ENCODE results near the gene C1orf53. TPM values are rescaled to one million over a fixed set of nuclear protein-coding genes. Genes with fewer than 3 reads are reported as not detected.
A peak's percentile ranks its signal among the peaks of the same experiment; 100 is the strongest.

Gene C1orf53
- total RNA-seq, 2 donors from 2014 or later: not detected

DNA sequence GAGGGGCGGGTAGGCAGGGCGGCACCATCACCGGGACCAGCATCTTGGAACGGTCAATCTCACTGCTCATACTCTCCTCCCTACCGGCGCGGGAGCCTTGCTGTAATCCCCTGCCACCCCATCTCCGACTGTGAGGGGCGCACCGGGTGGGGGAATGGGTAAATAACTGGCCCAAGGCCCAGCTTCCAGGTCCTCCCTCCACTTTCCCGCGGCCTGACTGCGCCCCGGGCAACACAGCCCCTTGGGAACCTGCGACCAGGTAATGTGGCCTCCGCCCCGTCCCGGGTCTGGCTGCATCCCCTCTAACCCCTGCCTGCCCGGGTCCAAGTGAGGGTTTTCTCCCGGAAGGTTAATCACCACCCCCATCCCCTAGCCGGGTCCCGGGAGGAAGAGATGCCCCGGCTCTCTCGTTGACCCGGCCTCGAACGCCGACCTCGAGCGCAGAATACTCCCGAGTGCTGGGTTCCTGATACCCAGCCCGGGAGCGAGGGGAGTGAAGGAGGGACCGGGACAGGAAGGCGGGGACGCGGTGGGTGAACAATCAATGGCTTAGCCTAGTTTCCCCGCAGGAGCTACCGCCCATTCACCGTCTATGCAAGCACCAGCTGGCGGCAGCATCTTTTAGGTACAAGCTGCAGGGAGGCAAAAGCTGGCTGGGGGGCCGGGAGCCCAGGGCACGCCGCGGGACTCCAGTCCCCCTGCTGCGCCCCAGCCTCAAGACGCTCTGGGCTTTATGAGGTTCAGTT is 8.9 kb downstream of the C1orf53 start:
- ATAC-seq: peak; percentile 36
- DNase-seq: no peak

DNA sequence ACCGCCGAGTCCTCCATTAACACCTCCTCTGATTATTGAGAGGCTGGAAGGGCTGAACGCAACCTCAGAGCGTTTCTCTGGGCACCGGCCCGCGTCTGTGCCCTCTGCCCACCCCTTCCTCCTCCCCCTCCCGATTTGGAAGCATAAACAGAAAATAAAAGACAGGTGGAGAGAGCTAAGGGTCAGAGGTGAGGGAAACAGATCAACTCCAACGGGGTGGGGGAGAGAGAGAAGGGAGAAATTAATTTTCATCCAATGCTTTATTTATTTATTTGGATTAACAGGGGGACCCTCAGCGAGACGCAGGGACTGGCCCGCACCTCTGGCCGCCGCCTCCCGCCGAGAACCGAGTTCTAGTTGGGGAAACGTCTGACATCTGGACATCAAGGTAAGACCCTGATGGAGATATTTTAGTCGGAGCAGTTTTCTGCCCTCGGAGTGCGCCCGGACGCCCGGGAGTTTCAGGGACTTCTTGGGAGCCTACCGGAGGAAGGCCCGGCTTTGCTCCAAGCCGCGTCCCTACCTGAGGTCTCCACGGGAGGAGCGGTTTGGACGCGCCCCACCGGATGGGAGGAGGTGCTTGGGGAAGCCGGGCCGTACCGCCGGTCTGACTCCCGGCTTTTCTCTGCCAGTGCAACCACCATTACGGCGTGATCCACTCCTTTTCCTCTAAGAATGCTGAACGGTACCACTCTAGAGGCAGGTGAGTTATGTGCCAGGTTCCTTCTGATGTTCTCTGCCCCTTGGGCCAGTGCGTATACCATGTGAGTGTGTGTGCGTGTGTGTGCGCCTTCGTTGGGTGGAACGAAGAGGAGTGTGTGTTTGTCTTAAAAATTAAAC is 9.6 kb downstream of the C1orf53 start:
- Mint-ChIP-seq H3K27ac (peak overlapping the region; percentile 86), H3K27me3 (peaks cover 93% of the 10 kb centered on the region), H3K36me3 (ENCODE audit: low read depth) (peaks cover 2% of the 10 kb centered on the region), H3K4me3 (peak overlapping the region; percentile 91), H3K4me1 (peaks cover 56% of the 10 kb centered on the region)
- H3K9me3 ChIP-seq (ENCODE audit: control insufficient read depth, low read length, poor library complexity, severe bottlenecking): no peaks in the 10 kb centered on the region
- ATAC-seq (no peak), DNase-seq (no peak)

More for the DNA sequence above, 8.9 kb downstream of the C1orf53 start:
- Mint-ChIP-seq H3K27ac (peak overlapping the region; percentile 86), H3K4me3 (peak overlapping the region; percentile 91), H3K36me3 (ENCODE audit: low read depth) (peaks cover 2% of the 10 kb centered on the region), H3K27me3 (peaks cover 91% of the 10 kb centered on the region), H3K4me1 (peaks cover 48% of the 10 kb centered on the region)
- H3K9me3 ChIP-seq (ENCODE audit: control insufficient read depth, low read length, poor library complexity, severe bottlenecking): no peaks in the 10 kb centered on the region

DNA sequence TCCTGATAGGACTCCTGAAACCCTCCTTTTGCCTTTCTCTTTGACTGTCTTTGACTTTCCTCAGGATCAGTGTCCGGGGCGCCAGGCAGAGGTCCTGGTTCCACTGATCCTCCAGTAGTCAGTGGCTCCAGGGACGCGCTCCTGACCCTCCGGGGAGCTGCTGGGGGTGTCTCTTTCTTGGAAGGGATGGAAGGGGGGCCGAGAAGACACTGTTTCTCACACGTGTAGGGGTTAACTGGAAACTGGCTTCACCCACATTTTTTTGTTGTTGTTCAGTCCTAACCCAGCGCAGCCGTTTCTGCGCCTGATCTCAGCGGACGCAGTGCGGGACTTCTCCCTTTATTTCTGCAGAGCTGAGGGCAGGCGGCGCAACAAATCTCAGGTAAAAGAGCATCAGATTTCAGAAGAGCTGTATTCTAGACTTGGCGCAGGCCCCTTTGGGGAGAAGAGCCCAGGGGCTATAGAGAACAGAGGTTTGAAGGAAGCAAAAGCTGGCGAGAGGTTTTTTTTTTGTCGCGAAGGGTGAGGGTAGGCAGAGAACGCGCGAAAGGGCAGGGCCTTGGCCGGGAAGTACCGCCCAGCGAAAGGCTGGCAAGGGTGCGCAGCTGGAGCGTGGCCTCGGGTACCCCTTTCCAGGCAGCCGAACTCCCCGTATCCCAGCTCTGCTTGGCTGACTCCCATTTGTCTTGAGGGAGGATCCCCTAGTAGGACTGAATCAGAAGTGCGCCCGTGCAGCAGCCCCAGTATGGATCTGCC is 10.5 kb downstream of the C1orf53 start:
- Mint-ChIP-seq H3K27me3 (peaks cover 93% of the 10 kb centered on the region), H3K27ac (peak overlapping the region; percentile 24), H3K4me1 (peaks cover 64% of the 10 kb centered on the region), H3K36me3 (ENCODE audit: low read depth) (peaks cover 2% of the 10 kb centered on the region), H3K4me3 (peak overlapping the region; percentile 91)
- H3K9me3 ChIP-seq (ENCODE audit: control insufficient read depth, low read length, poor library complexity, severe bottlenecking): no peaks in the 10 kb centered on the region
- ATAC-seq (no peak), DNase-seq (no peak)

DNA sequence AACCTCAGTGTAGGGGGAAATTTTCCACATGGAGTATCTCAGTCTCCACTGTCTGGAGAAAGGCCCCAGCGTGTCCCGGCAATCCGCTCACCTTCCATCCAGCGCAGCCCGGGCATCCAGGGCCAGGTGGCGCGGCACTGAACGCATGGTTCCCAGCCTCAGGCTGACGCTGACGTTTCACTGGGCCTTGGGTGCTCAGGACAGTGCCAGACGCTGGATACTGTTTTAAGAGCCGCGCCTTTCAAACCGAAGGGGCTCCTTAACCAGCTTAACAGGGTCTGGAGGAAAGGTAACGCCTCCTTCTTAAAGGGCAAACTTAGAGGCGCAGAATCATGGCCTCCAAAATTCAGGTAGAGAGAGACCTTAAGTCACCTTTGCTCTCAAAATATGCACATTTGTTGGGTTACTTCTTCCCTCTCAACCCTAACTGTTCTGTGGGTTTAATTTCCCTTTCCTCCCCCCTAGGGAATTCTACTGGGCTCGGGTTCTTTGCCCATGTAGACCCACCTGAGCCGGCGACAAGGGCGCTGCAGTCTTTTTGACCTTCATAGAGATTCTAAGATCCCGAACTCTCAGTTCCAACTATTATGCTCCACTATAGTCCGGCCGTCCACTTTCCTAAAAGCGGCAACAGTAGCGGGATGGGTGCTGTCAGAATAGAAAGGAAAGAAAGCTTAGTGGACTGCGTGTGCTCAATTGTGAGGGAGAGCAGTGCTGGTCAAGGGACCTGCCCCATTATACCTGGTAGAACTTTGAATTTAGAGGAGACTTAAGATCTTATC is 11.3 kb downstream of the C1orf53 start:
- Mint-ChIP-seq H3K27me3 (peaks cover 93% of the 10 kb centered on the region), H3K27ac (peak overlapping the region; percentile 24), H3K4me1 (peaks cover 67% of the 10 kb centered on the region), H3K36me3 (ENCODE audit: low read depth) (peaks cover 2% of the 10 kb centered on the region), H3K4me3 (peak overlapping the region; percentile 67)
- no peaks in the 10 kb centered on the region for H3K9me3 ChIP-seq (ENCODE audit: control insufficient read depth, low read length, poor library complexity, severe bottlenecking)
- ATAC-seq (no peak), DNase-seq (no peak)

DNA sequence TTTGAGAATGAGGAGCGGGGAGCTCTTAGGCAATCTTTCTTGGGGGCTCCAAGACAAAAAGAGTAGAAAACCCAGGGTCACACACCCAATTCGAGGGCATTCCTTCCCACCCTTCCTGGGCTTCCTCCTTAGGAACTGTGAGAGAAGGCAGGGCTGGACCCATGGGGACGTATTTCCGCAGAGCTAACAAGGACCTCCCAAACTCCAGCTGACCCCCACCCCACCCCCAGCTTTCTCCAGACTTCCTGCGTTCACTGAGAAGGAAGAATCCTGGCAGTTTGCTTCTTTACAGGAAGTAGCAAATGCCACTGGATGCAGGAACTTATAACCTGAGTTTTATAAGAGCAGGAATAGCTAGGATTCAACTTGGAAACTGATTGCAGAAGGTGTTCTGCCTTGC is 12.1 kb downstream of the C1orf53 start:
- H3K36me3 Mint-ChIP-seq (ENCODE audit: low read depth): peaks cover 2% of the 10 kb centered on the region
- H3K4me1 Mint-ChIP-seq: peaks cover 63% of the 10 kb centered on the region
- peak overlapping the region; percentile 50 for H3K4me3 Mint-ChIP-seq
- no peaks in the 10 kb centered on the region for H3K9me3 ChIP-seq (ENCODE audit: control insufficient read depth, low read length, poor library complexity, severe bottlenecking)
- H3K27me3 Mint-ChIP-seq: peaks cover 93% of the 10 kb centered on the region
- ATAC-seq (no peak), DNase-seq (no peak)
- H3K27ac Mint-ChIP-seq: no peak overlapping the region

DNA sequence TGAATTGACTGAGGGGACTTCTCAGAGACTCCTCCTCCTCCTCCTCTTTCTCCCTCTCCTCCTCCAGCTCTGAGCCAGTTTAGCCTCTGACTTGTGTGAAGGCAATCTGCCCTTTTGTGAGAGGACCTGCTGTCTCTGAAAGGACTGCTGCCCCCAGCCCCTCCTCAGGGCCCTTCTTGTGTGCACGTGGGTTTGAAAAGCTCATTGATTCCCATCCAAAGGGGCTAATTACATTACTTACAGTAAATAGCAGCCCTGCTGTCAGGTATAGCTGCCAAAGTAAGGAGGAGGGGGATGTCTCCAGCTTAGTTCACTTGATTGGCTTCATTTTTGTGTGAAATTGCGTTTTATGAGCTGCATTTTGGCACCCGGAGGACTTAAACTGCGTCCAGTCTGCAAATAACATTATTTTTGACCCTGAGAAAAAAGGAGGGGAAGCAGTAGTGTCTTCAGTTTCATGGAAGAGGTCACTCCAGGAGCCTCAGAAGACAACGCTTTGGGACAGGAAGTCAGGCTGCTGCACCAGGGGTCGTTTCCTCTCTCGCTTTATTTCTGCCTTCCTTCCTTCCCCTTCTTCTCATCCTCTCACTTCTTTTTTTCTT is 12.9 kb downstream of the C1orf53 start:
- ATAC-seq (no peak), DNase-seq (no peak)
- Mint-ChIP-seq H3K4me1 (peaks cover 63% of the 10 kb centered on the region), H3K36me3 (ENCODE audit: low read depth) (peaks cover 2% of the 10 kb centered on the region), H3K27me3 (peaks cover 93% of the 10 kb centered on the region), H3K27ac (no peak overlapping the region), H3K4me3 (no peak overlapping the region)
- H3K9me3 ChIP-seq (ENCODE audit: control insufficient read depth, low read length, poor library complexity, severe bottlenecking): no peaks in the 10 kb centered on the region

DNA sequence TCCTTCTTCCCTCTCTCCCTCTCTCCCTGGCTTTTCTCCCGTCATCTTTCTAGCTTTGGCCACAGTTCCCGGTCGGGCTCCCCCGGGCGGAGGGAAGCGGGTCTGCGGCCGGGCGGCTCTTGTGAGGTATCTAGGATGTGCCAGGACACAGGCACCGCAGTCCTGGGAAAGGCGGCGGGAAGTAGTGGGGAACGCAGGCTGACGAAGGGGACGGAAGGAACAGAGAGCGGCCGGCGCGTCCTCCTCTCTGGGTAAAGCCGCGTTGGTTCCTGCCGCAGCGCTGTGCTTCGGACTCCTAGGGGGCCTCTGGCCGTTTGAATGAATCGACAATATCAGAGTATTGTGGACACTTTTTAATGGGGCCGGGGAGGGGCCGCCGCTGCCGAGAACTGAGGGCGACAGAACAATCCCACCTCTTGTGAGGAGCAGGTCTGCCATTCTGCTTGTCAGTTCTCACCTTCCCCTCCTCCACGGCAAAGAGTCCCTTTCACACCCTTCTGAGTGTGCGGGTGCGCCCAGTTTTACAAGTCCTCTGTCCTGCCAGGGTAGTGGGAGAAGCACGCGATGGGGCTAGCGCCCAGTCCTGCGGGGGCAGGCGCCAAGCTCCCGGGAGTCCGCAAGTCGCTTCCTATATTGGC is 13.6 kb downstream of the C1orf53 start:
- ATAC-seq (no peak), DNase-seq (no peak)
- H3K9me3 ChIP-seq (ENCODE audit: control insufficient read depth, low read length, poor library complexity, severe bottlenecking): no peaks in the 10 kb centered on the region
- H3K36me3 Mint-ChIP-seq (ENCODE audit: low read depth): peaks cover 2% of the 10 kb centered on the region
- peaks cover 60% of the 10 kb centered on the region for H3K4me1 Mint-ChIP-seq
- H3K27ac Mint-ChIP-seq: no peak overlapping the region
- H3K27me3 Mint-ChIP-seq: peaks cover 96% of the 10 kb centered on the region
- H3K4me3 Mint-ChIP-seq: peak overlapping the region; percentile 50

DNA sequence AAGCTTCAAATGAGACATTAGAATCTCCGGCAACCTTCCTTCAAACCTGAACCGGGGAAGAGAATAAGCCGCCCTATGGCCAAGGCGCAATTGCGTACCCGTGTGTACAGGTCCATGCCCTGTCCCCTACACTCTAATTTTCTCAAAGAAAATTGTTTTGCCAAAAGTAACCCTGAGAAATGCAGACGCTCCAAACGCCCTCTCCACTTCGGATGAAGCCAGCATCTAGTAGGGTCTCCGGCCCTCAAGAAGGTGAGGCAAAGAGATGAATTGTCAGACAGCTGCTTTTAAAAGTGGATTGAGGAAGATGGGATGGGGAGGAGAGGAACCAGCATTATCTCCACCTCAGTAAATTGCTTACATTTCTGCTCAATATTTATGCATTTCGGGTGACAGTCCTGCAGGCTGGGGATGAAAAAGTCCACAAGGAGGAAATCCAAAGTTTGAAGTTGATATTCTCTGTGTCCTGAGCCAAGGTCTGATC is 14.1 kb downstream of the C1orf53 start:
- H3K9me3 ChIP-seq (ENCODE audit: control insufficient read depth, low read length, poor library complexity, severe bottlenecking): no peaks in the 10 kb centered on the region
- peaks cover 97% of the 10 kb centered on the region for H3K27me3 Mint-ChIP-seq
- peak overlapping the region; percentile 50 for H3K4me3 Mint-ChIP-seq
- peaks cover 56% of the 10 kb centered on the region for H3K4me1 Mint-ChIP-seq
- DNase-seq (no peak), ATAC-seq (no peak)
- no peak overlapping the region for H3K27ac Mint-ChIP-seq
- peaks cover 2% of the 10 kb centered on the region for H3K36me3 Mint-ChIP-seq (ENCODE audit: low read depth)

DNA sequence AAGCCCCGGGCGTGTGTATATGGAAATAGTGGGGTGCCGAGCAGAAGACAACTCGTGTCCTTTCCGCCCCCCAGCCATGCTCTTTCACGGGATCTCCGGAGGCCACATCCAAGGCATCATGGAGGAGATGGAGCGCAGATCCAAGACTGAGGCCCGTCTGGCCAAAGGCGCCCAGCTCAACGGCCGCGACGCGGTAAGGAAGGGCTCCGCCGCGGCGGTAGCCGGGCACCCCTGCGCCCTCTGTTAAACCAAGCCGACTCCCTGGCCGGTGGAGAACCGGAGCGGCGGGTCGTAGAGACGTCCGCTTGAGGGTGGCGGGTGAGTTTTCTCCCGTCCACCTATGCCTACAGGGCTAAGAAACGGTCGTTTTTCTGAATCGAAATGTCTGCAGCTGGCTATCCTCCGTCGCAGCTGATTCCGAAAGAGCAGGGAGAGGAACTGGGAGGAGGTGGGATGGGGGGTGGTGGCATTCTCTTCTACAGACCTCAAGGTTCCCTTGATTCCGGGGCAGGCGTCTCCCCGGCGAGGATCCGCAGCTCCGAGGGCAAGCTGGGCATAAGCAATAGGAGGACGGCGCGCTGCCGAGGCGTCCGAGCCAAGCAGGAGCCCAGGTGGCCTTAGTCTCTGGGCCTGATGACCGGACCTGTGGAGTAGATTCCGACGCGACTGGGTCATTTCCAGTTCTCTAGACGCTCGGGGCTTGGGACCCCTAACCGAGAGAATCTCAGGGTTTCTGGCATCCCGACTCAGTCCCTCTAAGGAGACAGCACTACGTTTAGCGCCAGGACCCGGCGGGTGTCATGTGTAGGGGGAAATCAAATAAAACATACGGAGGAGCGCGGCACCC is 15.6 kb downstream of the C1orf53 start:
- Mint-ChIP-seq H3K27ac (peak overlapping the region; percentile 90), H3K4me1 (peaks cover 45% of the 10 kb centered on the region)
- DNase-seq: no peak

DNA sequence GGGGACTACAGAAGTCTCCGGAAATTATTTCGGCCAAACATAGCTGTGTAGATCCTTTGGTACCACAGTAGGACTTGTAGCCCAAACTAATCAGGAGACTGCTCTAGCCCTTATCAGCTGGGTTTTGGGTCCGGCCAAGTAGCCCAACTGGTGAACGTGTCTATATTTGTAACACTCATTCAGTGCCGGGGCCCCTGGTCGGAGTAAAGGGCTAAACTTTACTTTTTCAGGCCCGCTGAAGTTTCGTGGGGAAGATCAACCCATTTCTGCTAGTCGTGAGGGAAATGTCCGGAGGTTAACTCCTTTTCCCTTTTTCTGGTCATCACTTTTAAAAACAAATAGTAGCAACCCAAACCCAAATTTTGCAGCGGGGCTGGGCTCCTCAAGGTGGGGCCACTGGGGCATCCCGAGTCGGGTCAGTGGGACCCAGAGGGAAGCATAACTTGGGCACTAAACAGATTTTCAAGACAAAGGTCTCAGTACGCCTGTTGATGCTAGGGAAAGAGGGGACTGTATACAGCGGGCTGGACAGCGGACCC is 16.4 kb downstream of the C1orf53 start:
- H3K27ac Mint-ChIP-seq: peak overlapping the region; percentile 90
- ATAC-seq (no peak), DNase-seq (no peak)
- peaks cover 40% of the 10 kb centered on the region for H3K4me1 Mint-ChIP-seq
- H3K36me3 Mint-ChIP-seq (ENCODE audit: low read depth): peaks cover 4% of the 10 kb centered on the region
- H3K4me3 Mint-ChIP-seq: peak overlapping the region; percentile 82
- no peaks in the 10 kb centered on the region for H3K9me3 ChIP-seq (ENCODE audit: control insufficient read depth, low read length, poor library complexity, severe bottlenecking)
- H3K27me3 Mint-ChIP-seq: peaks cover 95% of the 10 kb centered on the region

More for the DNA sequence above, 15.6 kb downstream of the C1orf53 start:
- H3K9me3 ChIP-seq (ENCODE audit: control insufficient read depth, low read length, poor library complexity, severe bottlenecking): no peaks in the 10 kb centered on the region
- peak; percentile 12 for ATAC-seq
- peaks cover 100% of the 10 kb centered on the region for H3K27me3 Mint-ChIP-seq
- peak overlapping the region; percentile 82 for H3K4me3 Mint-ChIP-seq
- H3K36me3 Mint-ChIP-seq (ENCODE audit: low read depth): peaks cover 4% of the 10 kb centered on the region
